ENCODE results near the gene COBLL1. TPM values are rescaled to one million over a fixed set of nuclear protein-coding genes. Genes with fewer than 3 reads are reported as not detected.
"Not testable (repeated sequence)": the region's sequence is repeated elsewhere in the genome, so short reads cannot be mapped to it uniquely, and the experiment has no call there.

Gene COBLL1
- total RNA-seq, 2 experiments from 2014 or later, result 0.17 to 0.50 TPM

GRCh38 chr2:164735309-164735919 lies 106.2 kb downstream of the COBLL1 start:
- Mint-ChIP-seq H3K4me3 (no peak overlapping the region), H3K27me3 (no peaks in the 10 kb centered on the region), H3K9me3 (no peaks in the 10 kb centered on the region), H3K36me3 (no peaks in the 10 kb centered on the region), H3K4me1 (peaks cover 3% of the 10 kb centered on the region), H3K27ac (no peak overlapping the region)
- ATAC-seq (ENCODE audit: low read depth) (no peak), DNase-seq (no peak)
- POLR2A ChIA-PET, result no interaction called here

- H3K27ac Mint-ChIP-seq, result no peak overlapping the region
- no peak overlapping the region for H3K4me3 Mint-ChIP-seq
- DNase-seq (no peak), ATAC-seq (ENCODE audit: low read depth) (no peak)
- H3K36me3 Mint-ChIP-seq, result no peaks in the 10 kb centered on the region
- H3K27me3 Mint-ChIP-seq, result no peaks in the 10 kb centered on the region
- no peaks in the 10 kb centered on the region for H3K9me3 Mint-ChIP-seq
- POLR2A ChIA-PET, result no interaction called here
- peaks cover 3% of the 10 kb centered on the region for H3K4me1 Mint-ChIP-seq
These were observed 107.4 kb downstream of the COBLL1 start for GRCh38 chr2:164734196-164734595.

- H3K27me3 Mint-ChIP-seq, result no peaks in the 10 kb centered on the region
- H3K9me3 Mint-ChIP-seq, result no peaks in the 10 kb centered on the region
- DNase-seq (no peak), ATAC-seq (ENCODE audit: low read depth) (no peak)
- POLR2A ChIA-PET, result no interaction called here
- no peak overlapping the region for H3K27ac Mint-ChIP-seq
- no peak overlapping the region for H3K4me3 Mint-ChIP-seq
- H3K4me1 Mint-ChIP-seq, result no peaks in the 10 kb centered on the region
- no peaks in the 10 kb centered on the region for H3K36me3 Mint-ChIP-seq
These were observed 116.1 kb downstream of the COBLL1 start for GRCh38 chr2:164725542-164725941.

- ATAC-seq (ENCODE audit: low read depth), result no peak
- POLR2A ChIA-PET, result no interaction called here
- no peaks in the 10 kb centered on the region for H3K9me3 Mint-ChIP-seq
These were observed 118.8 kb downstream of the COBLL1 start for GRCh38 chr2:164722616-164723338.

GRCh38 chr2:164721430-164721829 lies 120.2 kb downstream of the COBLL1 start:
- ATAC-seq (ENCODE audit: low read depth) (no peak), DNase-seq (no peak)
- Mint-ChIP-seq H3K27me3 (no peaks in the 10 kb centered on the region), H3K4me1 (no peaks in the 10 kb centered on the region), H3K27ac (no peak overlapping the region), H3K4me3 (no peak overlapping the region), H3K9me3 (no peaks in the 10 kb centered on the region), H3K36me3 (no peaks in the 10 kb centered on the region)
- POLR2A ChIA-PET, result no interaction called here

More at GRCh38 chr2:164722616-164723338, 118.8 kb downstream of the COBLL1 start:
- no peaks in the 10 kb centered on the region for H3K36me3 Mint-ChIP-seq
- DNase-seq, result no peak
- no peak overlapping the region for H3K4me3 Mint-ChIP-seq
- no peaks in the 10 kb centered on the region for H3K27me3 Mint-ChIP-seq
- H3K27ac Mint-ChIP-seq, result no peak overlapping the region
- H3K4me1 Mint-ChIP-seq, result no peaks in the 10 kb centered on the region

- no peak for DNase-seq
- no peak overlapping the region for H3K4me3 Mint-ChIP-seq
- H3K36me3 Mint-ChIP-seq, result no peaks in the 10 kb centered on the region
- POLR2A ChIA-PET, result no interaction called here
- H3K9me3 Mint-ChIP-seq, result no peaks in the 10 kb centered on the region
- H3K4me1 Mint-ChIP-seq, result no peaks in the 10 kb centered on the region
- no peak overlapping the region for H3K27ac Mint-ChIP-seq
- H3K27me3 Mint-ChIP-seq, result no peaks in the 10 kb centered on the region
- no peak for ATAC-seq (ENCODE audit: low read depth)
These were observed 121.4 kb downstream of the COBLL1 start for GRCh38 chr2:164719996-164720941.

GRCh38 chr2:164717000-164717803 lies 124.4 kb downstream of the COBLL1 start:
- Mint-ChIP-seq H3K27me3 (peaks cover 4% of the 10 kb centered on the region), H3K27ac (no peak overlapping the region), H3K9me3 (no peaks in the 10 kb centered on the region), H3K36me3 (no peaks in the 10 kb centered on the region), H3K4me1 (no peaks in the 10 kb centered on the region), H3K4me3 (no peak overlapping the region)
- DNase-seq (no peak), ATAC-seq (ENCODE audit: low read depth) (no peak)
- POLR2A ChIA-PET, result no interaction called here

- H3K4me1 Mint-ChIP-seq, result no peaks in the 10 kb centered on the region
- no peak overlapping the region for H3K4me3 Mint-ChIP-seq
- H3K36me3 Mint-ChIP-seq, result no peaks in the 10 kb centered on the region
- no peak overlapping the region for H3K27ac Mint-ChIP-seq
- H3K9me3 Mint-ChIP-seq, result no peaks in the 10 kb centered on the region
- no peak for DNase-seq
- POLR2A ChIA-PET, result interaction anchor here (0.7 kb wide), 1 partner anchor 50 kb away, joined by 8 read pairs; no protein-coding TSS in a partner anchor
- H3K27me3 Mint-ChIP-seq, result peaks cover 4% of the 10 kb centered on the region
- ATAC-seq (ENCODE audit: low read depth), result no peak
These were observed 127.2 kb downstream of the COBLL1 start for GRCh38 chr2:164714471-164714870.

GRCh38 chr2:164711766-164712138 lies 129.9 kb downstream of the COBLL1 start:
- Mint-ChIP-seq H3K4me1 (no peaks in the 10 kb centered on the region), H3K27me3 (peaks cover 4% of the 10 kb centered on the region), H3K27ac (no peak overlapping the region), H3K36me3 (no peaks in the 10 kb centered on the region), H3K9me3 (no peaks in the 10 kb centered on the region), H3K4me3 (no peak overlapping the region)
- POLR2A ChIA-PET, result no interaction called here
- no peak for ATAC-seq (ENCODE audit: low read depth)
- no peak for DNase-seq

GRCh38 chr2:164710837-164711765 lies 130.5 kb downstream of the COBLL1 start:
- ATAC-seq (ENCODE audit: low read depth), result no peak
- H3K27me3 Mint-ChIP-seq, result peaks cover 4% of the 10 kb centered on the region
- POLR2A ChIA-PET, result no interaction called here
- no peak overlapping the region for H3K4me3 Mint-ChIP-seq
- no peak overlapping the region for H3K27ac Mint-ChIP-seq
- H3K9me3 Mint-ChIP-seq, result no peaks in the 10 kb centered on the region
- no peak for DNase-seq
- no peaks in the 10 kb centered on the region for H3K4me1 Mint-ChIP-seq
- no peaks in the 10 kb centered on the region for H3K36me3 Mint-ChIP-seq

- H3K36me3 Mint-ChIP-seq; ATAC-seq (ENCODE audit: low read depth); H3K4me1 Mint-ChIP-seq; H3K27me3 Mint-ChIP-seq; H3K9me3 Mint-ChIP-seq; H3K4me3 Mint-ChIP-seq; H3K27ac Mint-ChIP-seq; DNase-seq; POLR2A ChIA-PET: not testable (repeated sequence)
These were observed 131.3 kb downstream of the COBLL1 start for GRCh38 chr2:164710252-164710836.

- no peak overlapping the region for H3K27ac Mint-ChIP-seq
- no peaks in the 10 kb centered on the region for H3K36me3 Mint-ChIP-seq
- DNase-seq (no peak), ATAC-seq (ENCODE audit: low read depth) (no peak)
- H3K27me3 Mint-ChIP-seq, result no peaks in the 10 kb centered on the region
- no peaks in the 10 kb centered on the region for H3K4me1 Mint-ChIP-seq
- POLR2A ChIA-PET, result no interaction called here
- no peak overlapping the region for H3K4me3 Mint-ChIP-seq
- H3K9me3 Mint-ChIP-seq, result no peaks in the 10 kb centered on the region
These were observed 135.1 kb downstream of the COBLL1 start for GRCh38 chr2:164706522-164706921.

Data from activated naive CD8-positive, alpha-beta T cell treated with anti-CD3 and anti-CD28 coated beads, Interleukin-2, amount 10 ng/mL, durations not matched to agents 7 days and 5 days (primary cell).